ENCODE measurements around the gene DYNC1H1. TPM values are rescaled to one million over a fixed set of nuclear protein-coding genes. Genes with fewer than 3 reads are reported as not detected.

The DYNC1H1 gene
- total RNA-seq, 2 experiments from 2014 or later, result 291 to 301 TPM

DNA sequence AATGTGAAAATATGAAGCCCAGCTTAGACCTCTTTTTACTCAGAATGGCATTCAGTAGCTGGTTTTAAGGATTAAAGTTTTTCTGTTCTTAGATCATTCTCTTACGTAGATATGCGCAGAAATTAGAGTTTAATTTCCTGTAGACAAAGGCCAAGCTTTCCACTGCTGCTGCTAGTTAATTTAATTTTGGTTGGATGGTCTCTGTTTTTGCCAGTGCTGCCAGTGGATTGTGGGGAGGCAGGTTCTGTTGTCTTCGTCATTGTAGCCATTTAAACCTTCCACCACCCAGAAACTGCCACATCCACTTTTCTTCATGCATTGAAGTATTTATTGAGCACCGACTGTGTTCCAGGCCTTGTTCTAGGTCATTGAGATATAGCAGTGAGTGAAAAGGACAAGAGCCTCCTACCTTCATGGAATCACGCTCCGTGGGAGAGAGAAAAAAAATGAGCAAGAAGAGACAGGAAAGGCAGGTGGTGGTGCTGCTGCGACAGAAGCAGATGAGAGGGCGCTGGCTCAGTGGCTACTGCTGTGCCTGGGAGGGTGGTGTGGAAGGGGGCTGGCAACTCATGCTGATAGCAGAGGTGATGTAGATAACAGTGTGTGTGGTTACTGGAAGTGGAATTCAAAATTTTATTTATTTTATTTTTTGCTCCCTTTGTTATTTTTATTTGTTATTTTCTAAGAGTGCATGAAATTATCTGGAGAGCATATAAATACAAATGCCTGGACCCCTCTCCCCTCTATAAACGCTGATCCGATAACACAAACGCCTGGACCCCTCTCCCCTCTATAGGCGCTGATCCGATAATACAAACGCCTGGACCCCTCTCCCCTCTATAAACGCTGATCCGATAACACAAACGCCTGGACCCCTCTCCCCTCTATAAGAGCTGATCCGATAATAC lies 33.3 kb downstream of the DYNC1H1 start:
- CTCF ChIA-PET, result interaction anchor here (1.1 kb wide), 1 partner anchor 45 kb away, joined by 3 read pairs; no protein-coding TSS in a partner anchor
- no peak overlapping the region for H3K27ac Mint-ChIP-seq
- no peaks in the 10 kb centered on the region for H3K4me1 Mint-ChIP-seq (ENCODE audit: low read depth)
- H3K9me3 Mint-ChIP-seq, result no peaks in the 10 kb centered on the region
- ATAC-seq (no peak), DNase-seq (no peak)
- intact Hi-C loops (cut with micrococcal nuclease), result no loop called here
- H3K4me3 Mint-ChIP-seq, result no peak overlapping the region
- no peak for TF ChIP-seq CTCF (IDR thresholded peaks at IDR 0.05)
- POLR2A ChIA-PET, result interaction anchor here (1.7 kb wide), 1 partner anchor 32 kb away, joined by 4 read pairs; no protein-coding TSS in a partner anchor
- no peaks in the 10 kb centered on the region for H3K27me3 Mint-ChIP-seq
- peaks cover 72% of the 10 kb centered on the region for H3K36me3 Mint-ChIP-seq (ENCODE audit: low read depth)

GRCh38 chr14:102000902-102001301 lies 36.5 kb downstream of the DYNC1H1 start:
- ChIA-PET CTCF (interaction anchor here (0.9 to 1.5 kb wide), 2 partner anchors 96 to 313 kb away, joined by 3 to 4 read pairs; no protein-coding TSS in a partner anchor), POLR2A (no interaction called here)
- no peak for ATAC-seq
- Mint-ChIP-seq H3K36me3 (ENCODE audit: low read depth) (peaks cover 66% of the 10 kb centered on the region), H3K27ac (no peak overlapping the region), H3K9me3 (no peaks in the 10 kb centered on the region), H3K27me3 (no peaks in the 10 kb centered on the region), H3K4me3 (no peak overlapping the region), H3K4me1 (ENCODE audit: low read depth) (no peaks in the 10 kb centered on the region)
- intact Hi-C loops (cut with micrococcal nuclease), result no loop called here
- DNase-seq, result no peak
- TF ChIP-seq CTCF (IDR thresholded peaks at IDR 0.05), result no peak

- H3K27ac Mint-ChIP-seq, result no peak overlapping the region
Observed at GRCh38 chr14:102005336-102005735, 41.0 kb downstream of the DYNC1H1 start.

GRCh38 chr14:102007916-102008418 lies 43.6 kb downstream of the DYNC1H1 start:
- DNase-seq, result no peak
- CTCF ChIA-PET, result no interaction called here
- H3K9me3 Mint-ChIP-seq, result no peaks in the 10 kb centered on the region
- no peaks in the 10 kb centered on the region for H3K4me1 Mint-ChIP-seq (ENCODE audit: low read depth)
- POLR2A ChIA-PET, result interaction anchor here (0.7 to 1.1 kb wide), 2 partner anchors 9 to 16 kb away, joined by 3 read pairs; no protein-coding TSS in a partner anchor
- peaks cover 70% of the 10 kb centered on the region for H3K36me3 Mint-ChIP-seq (ENCODE audit: low read depth)
- ATAC-seq, result no peak
- TF ChIP-seq CTCF (IDR thresholded peaks at IDR 0.05), result no peak
- intact Hi-C loops (cut with micrococcal nuclease), result no loop called here
- no peak overlapping the region for H3K4me3 Mint-ChIP-seq
- H3K27ac Mint-ChIP-seq, result no peak overlapping the region
- no peaks in the 10 kb centered on the region for H3K27me3 Mint-ChIP-seq

More at GRCh38 chr14:102005336-102005735, 41.0 kb downstream of the DYNC1H1 start:
- ChIA-PET POLR2A (no interaction called here), CTCF (interaction anchor here (1.3 to 1.5 kb wide), 2 partner anchors 15 to 106 kb away, joined by 3 to 4 read pairs; no protein-coding TSS in a partner anchor)
- DNase-seq, result no peak
- no peak for ATAC-seq
- no peaks in the 10 kb centered on the region for H3K4me1 Mint-ChIP-seq (ENCODE audit: low read depth)
- H3K27me3 Mint-ChIP-seq, result no peaks in the 10 kb centered on the region
- no peak for TF ChIP-seq CTCF (IDR thresholded peaks at IDR 0.05)
- no peaks in the 10 kb centered on the region for H3K9me3 Mint-ChIP-seq
- H3K4me3 Mint-ChIP-seq, result no peak overlapping the region
- peaks cover 66% of the 10 kb centered on the region for H3K36me3 Mint-ChIP-seq (ENCODE audit: low read depth)
- intact Hi-C loops (cut with micrococcal nuclease), result no loop called here

- Mint-ChIP-seq H3K4me1 (ENCODE audit: low read depth) (no peaks in the 10 kb centered on the region), H3K4me3 (no peak overlapping the region), H3K36me3 (ENCODE audit: low read depth) (peaks cover 75% of the 10 kb centered on the region), H3K27me3 (no peaks in the 10 kb centered on the region), H3K9me3 (no peaks in the 10 kb centered on the region), H3K27ac (no peak overlapping the region)
- DNase-seq (no peak), ATAC-seq (no peak)
- no peak for TF ChIP-seq CTCF (IDR thresholded peaks at IDR 0.05)
- ChIA-PET POLR2A (interaction anchor here (0.7 to 1.1 kb wide), 2 partner anchors 8 to 17 kb away, joined by 3 read pairs; no protein-coding TSS in a partner anchor), CTCF (no interaction called here)
- intact Hi-C loops (cut with micrococcal nuclease), result no loop called here
Observed at GRCh38 chr14:102008891-102009290, 44.5 kb downstream of the DYNC1H1 start.

Data from activated CD8-positive, alpha-beta T cell treated with anti-CD3 and anti-CD28 coated beads for 36 hours (primary cell).